Measurements from ENCODE around the gene TMEM117. TPM values are rescaled to one million over a fixed set of nuclear protein-coding genes. Genes with fewer than 3 reads are reported as not detected.

Gene TMEM117
- total RNA-seq = 2.6 and 3.7 TPM in 2 replicates

GRCh38 chr12:43835656-43836474 lies at the start of gene TMEM117:
TMEM117 (plus strand) TSS chr12:43836081.

GRCh38 chr12:43805860-43806736 lies 29.8 kb upstream of the TMEM117 start, which contains the start of gene TWF1:
TWF1 (minus strand) TSS chr12:43806317; CDS start chr12:43806245, 72 bp downstream.

Other genes with a start within 250 kb of the TMEM117 start
- 13.7 and 15.6 TPM in 2 replicates for gene PUS7L, start 77.3 kb upstream of the TMEM117 start, total RNA-seq
- gene IRAK4, start 77.1 kb upstream of the TMEM117 start, total RNA-seq = 17.6 and 22.7 TPM in 2 replicates
- 133 and 146 TPM in 2 replicates for gene TWF1, start 29.8 kb upstream of the TMEM117 start, total RNA-seq

Measured in vein endothelial cell (primary cell).